ENCODE measurements around the gene MON1B. TPM values are rescaled to one million over a fixed set of nuclear protein-coding genes. Genes with fewer than 3 reads are reported as not detected.
"Not testable (repeated sequence)": the region's sequence is repeated elsewhere in the genome, so short reads cannot be mapped to it uniquely, and the experiment has no call there.

Gene MON1B
- total RNA-seq = 7.7 TPM

- FAIRE-seq = peak; percentile 98
- DNase-seq (ENCODE audit: low spot score in 2 of 2) = peak; percentile 89 to 96
Observed at GRCh38 chr16:77190478-77191258, at the start of gene MON1B. Gene MON1B, plus strand, starts transcription at chr16:77191190. Its CDS starts 296 bp downstream, at chr16:77191486.

DNA sequence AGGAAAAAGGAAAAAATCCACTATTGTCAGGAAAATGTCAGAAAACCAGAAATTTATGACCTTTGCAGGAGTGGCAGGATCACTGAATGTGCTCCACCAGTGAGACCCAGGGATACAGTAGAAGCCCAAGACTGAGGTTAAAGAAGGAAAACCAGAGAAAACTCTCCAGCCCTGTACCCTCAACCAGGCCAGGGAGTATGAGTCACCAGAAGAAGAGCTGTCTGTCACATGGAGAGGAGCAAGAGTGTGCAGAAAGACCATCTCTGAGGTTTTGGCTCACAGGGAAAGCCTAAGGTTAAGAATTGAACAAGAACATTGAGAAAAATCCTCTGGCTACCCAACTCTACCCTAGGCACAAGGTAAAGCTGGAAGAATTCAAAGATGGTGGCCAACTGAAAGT is 47.6 kb upstream of the MON1B start:
- no peak for DNase-seq (ENCODE audit: low spot score in 2 of 2)
- FAIRE-seq = no peak

GRCh38 chr16:77148121-77148520 is 42.9 kb upstream of the MON1B start:
- FAIRE-seq = no peak

DNA sequence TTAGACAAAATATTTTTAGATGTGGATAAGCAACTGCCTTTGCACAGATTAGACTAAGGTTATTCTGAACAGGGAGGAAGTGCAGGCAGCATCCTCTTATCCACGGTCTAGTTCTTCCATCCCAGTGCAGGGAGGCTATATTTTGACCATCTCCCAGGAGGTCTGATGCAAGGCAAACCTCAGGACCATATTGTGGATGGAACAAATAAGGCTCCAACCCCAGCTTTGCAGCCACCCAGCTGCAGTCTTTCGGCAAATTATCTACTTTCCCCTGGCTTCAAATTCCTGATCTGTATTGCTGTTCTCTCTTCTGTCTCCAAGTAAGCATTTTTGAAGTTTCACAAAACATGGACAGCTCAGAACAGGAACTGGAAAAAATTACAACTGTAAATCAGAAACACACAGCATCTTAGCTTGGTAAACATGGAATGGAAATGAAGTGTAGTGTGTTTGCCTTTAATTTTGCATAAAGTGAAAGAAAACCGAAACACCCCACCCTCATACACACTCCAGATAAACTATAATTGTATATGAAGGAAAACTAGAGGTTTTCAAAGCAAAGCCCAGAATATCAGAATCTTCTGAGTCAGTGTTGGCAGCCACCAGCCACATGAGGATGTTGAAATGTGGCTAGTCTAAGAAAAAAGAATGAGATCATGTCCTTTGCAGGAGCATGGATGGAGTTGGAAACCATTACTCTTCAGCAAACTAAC is 33.5 kb upstream of the MON1B start:
- no peak for DNase-seq (ENCODE audit: low spot score in 2 of 2)
- FAIRE-seq = no peak

More at GRCh38 chr16:77148121-77148520, 42.9 kb upstream of the MON1B start:
- no peak for DNase-seq (ENCODE audit: low spot score in 2 of 2)

- DNase-seq (ENCODE audit: low spot score in 2 of 2) (no peak), FAIRE-seq (no peak)
Observed at GRCh38 chr16:77158293-77158692, 32.7 kb upstream of the MON1B start.

DNA sequence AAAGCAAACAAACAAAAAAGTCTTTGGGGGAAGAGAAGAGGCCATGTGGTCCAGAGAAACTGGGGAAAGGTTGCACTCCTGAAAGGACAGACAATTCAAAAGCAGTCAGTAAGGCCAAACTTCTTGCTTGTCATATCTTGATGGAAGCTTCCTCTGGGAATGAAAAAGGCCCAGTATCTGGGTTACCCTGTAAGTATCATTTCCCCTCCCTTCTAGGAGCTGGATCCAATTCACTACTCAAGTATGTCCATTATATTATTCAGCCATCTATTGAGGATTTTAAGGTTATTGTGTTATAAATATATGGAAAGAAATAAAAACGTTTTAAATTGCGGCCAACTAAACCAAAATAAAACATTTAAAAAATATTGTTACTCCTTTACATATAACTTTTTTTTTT is 26.0 kb upstream of the MON1B start:
- no peak for DNase-seq (ENCODE audit: low spot score in 2 of 2)
- FAIRE-seq = no peak

GRCh38 chr16:77165536-77166236 is 25.3 kb upstream of the MON1B start:
- DNase-seq (ENCODE audit: low spot score in 2 of 2); FAIRE-seq: not testable (repeated sequence)

DNA sequence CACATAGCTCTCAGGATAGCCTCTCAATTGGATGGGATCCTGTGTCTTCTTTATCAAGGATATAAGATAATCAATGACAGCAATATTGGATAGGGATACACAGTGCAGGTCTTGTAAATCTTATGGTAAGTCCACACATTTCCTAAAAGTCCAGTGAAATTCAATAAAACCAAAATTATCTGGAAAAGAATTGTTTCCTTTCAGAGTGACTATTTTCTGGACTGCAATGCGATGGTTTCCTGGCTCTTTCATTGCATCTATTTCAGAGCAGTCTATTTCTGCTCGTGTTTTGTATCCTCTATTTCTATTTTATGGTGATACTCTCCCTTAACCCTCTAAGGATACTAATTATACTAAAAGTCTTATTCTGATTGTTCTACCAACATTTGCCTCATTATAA is 24.3 kb upstream of the MON1B start:
- DNase-seq (ENCODE audit: low spot score in 2 of 2) (no peak), FAIRE-seq (no peak)

- no peak for FAIRE-seq
- DNase-seq (ENCODE audit: low spot score in 2 of 2) = no peak
Observed at GRCh38 chr16:77168901-77169300, 22.1 kb upstream of the MON1B start.

GRCh38 chr16:77169650-77170236 is 21.2 kb upstream of the MON1B start:
- FAIRE-seq = no peak
- DNase-seq (ENCODE audit: low spot score in 2 of 2) = no peak

DNA sequence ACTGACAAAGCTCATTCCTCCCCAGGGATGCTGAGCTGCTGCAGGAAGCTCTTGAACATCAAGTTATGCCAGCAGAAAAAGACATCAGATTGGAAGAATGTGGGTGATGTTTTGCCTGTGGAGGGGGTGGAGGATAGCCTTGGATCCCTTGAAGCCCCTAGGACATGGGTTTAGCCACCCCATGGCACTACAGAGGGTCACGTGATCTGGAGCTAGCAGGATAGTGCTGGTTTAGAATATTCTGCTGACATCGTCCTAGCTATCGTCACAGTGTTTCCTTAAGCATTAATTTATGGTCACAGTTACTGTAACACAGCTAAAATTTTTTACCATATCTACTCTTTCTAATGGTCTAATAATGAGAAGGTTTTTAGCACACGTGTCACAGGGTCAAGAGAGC is 20.2 kb upstream of the MON1B start:
- FAIRE-seq = no peak
- DNase-seq (ENCODE audit: low spot score in 2 of 2) = no peak

DNA sequence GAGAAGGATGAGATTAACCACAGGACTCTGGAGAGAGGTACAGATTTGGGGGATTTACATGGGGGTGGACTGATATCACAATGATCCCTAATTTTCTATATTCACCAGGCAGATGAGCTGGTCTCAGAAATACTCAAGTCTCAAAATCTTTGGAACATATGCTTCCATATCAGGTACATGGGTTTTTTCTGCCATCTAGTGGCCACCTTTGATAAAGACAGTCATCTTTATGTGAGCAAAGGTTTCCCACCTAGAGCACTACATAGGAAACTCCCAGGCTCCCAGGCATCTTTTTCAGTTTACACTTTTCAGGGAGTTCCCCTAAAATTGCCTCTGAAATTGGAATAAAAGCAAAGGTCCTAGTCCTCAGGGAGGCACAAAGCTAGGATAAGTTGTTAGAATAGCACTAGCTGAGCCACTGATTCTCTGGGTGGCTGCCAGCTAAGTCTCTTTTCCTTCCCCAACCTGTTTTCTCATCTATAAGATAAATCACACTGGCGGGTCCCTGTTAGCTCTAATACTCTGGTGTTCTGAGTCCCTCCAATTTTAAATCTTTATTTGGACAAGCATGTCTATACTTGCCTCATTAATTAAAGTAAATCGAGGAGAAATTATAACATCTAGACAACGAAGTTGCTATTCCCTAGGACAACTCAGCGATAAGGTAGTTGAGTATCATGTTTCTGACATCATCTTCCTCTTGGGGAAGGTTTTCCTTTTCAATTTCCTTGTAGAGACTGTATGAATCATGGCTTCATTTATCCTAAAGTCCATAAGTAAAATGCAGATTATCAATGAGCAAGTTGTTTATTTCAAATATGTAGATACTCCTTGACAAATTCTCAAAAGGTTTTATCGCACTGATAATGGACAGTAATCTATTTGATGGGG is 19.0 kb upstream of the MON1B start:
- no peak for FAIRE-seq
- peak in 1 of 2 donors; percentile 15 for DNase-seq (ENCODE audit: low spot score in 2 of 2)

- DNase-seq (ENCODE audit: low spot score in 2 of 2) (no peak), FAIRE-seq (no peak)
Observed at GRCh38 chr16:77172951-77173350, 18.0 kb upstream of the MON1B start.

DNA sequence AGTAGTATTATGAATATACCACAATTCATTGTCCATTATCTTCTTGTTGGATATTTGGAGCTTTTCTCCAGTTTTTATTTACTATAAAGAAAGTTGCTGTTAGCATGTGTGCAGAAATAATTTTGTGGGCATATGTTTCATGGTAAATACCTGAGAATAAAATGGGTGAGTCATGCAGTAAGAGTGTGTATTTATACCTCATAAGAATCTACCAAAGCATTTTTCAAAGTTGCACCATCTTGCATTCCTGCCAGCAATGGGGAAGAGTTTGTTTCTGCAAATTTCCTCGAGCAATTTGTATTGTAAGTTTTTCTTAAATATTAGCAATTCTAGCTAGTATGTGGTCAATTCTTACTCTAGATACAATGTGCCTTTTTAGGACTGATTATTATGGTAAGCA is 7.9 kb upstream of the MON1B start:
- FAIRE-seq (no peak), DNase-seq (ENCODE audit: low spot score in 2 of 2) (no peak)

DNA sequence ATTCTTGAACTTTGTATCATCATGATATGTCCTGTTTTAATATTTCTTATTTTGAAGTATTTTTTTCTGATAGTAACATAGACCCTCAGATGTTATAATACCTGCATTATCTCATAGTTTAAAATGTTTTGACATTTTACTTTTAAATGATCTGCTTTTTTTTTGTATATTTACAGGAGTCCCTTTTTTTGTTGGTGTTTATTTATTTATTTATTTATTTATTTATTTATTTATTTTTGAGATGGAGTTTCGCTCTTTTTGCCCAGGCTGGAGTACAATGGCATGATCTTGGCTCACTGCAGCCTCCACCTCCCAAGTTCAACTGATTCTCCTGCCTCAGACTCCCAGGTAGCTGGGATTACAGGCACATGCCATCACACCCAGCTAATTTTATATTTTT is 4.7 kb upstream of the MON1B start:
- not testable (repeated sequence) for DNase-seq (ENCODE audit: low spot score in 2 of 2)
- FAIRE-seq = peak; percentile 70

DNA sequence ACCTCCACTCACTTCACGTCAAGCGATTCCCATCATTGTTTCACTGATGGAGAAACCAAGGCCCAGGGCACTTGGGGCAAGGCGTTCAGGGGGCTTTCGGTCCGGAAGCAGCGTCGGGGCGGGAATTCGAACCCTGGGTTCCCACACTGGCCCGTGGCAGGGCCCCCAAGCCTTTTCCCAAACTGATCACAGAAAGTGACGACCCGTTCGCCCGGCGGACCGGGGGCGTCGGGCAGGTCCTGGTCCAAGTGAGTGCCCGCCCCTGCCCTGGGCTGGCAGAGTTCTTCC is 856 bp upstream of the MON1B start:
- DNase-seq (ENCODE audit: low spot score in 2 of 2) = no peak
- FAIRE-seq = no peak

DNA sequence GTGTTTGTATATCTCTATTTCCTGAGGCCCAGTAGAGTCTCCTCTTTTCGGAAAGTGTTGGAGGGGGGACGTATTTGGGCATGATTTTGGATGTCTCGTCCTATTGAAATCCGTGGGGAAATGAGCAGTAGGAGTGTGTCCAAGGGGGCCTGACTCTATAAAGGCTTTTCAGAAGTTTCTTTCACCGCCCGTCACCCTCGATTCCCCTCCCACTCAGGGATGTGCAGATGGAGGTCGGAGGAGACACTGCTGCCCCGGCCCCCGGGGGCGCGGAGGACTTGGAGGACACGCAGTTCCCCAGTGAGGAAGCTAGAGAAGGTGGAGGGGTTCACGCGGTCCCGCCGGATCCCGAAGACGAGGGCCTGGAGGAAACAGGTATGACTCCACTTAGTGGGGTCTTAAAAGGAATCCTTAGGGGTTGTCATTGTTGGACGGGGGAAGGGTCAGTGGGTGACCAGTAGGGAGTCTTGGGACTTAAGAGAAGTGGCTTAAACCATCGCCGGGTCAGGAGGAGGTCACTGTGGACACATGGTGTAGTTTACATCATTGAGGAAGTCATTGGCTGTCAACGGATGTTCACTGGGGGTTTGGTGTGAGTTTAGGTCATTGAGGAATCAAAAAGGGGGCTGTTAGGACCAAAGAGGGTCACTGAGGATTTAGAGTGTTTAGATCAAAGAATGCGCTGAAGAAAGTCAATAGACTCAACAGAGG is 424 bp downstream of the MON1B start:
- DNase-seq (ENCODE audit: low spot score in 2 of 2) = no peak
- FAIRE-seq = no peak

GRCh38 chr16:77193377-77193776 is 2.4 kb downstream of the MON1B start:
- no peak for FAIRE-seq
- DNase-seq (ENCODE audit: low spot score in 2 of 2) = no peak

Data from frontal cortex (tissue), 4 donors.